NCI-H128 (cell line): ENCODE measurements around the gene AGPAT3.

Experiments used
- DNase-seq: peaks from one replicate; lab custom pipeline; 2025; ENCODE audit not compliant: unreplicated experiment; lab: John Stamatoyannopoulos, UW

The AGPAT3 gene

DNA sequence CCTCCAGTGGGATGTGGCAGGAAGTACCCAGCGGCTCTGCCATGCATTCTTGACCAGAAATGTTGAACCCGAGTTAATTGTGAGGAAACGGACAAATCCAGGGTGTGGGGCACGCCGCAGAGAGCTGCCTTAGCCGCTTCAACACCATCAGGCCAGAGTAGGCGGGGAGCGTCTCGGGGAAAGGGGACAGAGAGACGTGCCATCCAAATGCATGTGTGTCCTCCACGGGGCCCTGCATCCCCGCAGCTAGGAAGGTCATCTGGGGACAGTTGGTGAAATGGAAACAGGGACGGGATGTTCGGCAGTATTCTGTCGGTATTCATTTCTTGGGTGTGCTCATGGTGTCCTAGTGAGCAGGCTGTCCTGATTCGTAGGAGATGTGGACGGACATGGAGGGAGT, 88.0 kb downstream of the AGPAT3 start:
- DNase-seq = no peak

DNA sequence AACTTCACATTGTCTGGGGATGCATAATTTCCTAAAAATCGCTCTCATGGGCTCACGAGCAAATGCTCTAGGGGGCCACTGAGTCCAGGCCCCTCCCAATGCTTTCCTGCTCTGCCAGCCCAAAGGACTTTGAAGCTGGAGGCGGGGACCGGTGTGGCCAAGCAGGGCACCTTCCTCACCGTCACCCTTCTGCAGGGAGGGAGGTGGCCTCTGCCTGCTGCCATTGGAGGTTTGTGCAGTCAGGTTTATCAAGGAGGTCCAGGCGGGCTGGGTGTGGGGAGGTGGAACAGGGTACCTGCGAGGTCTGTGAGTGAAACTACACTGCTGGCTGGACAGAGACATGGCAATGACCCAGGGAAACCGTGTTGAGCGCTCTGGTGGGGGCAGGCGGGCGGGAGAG, 89.0 kb downstream of the AGPAT3 start:
- no peak for DNase-seq

DNA sequence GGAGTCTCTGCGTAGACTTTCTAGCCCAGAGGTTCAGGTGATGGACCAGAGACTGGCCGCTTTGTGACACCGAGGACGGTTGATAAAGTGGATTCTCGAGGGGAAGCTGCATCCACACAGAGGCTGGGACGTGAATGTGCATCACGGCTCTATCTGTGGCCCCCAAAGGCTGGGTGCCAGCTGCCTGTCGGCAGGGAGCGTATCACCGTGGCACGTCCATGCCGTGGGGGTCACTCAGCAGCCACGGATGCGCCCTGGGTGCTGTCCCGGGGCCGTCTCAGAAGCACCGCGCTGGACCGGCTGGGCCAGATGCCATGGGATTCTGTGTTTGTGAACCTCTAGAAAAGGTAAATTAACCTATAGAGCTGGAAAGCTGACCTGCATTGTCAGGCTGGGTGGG, 89.9 kb downstream of the AGPAT3 start:
- DNase-seq = no peak

DNA sequence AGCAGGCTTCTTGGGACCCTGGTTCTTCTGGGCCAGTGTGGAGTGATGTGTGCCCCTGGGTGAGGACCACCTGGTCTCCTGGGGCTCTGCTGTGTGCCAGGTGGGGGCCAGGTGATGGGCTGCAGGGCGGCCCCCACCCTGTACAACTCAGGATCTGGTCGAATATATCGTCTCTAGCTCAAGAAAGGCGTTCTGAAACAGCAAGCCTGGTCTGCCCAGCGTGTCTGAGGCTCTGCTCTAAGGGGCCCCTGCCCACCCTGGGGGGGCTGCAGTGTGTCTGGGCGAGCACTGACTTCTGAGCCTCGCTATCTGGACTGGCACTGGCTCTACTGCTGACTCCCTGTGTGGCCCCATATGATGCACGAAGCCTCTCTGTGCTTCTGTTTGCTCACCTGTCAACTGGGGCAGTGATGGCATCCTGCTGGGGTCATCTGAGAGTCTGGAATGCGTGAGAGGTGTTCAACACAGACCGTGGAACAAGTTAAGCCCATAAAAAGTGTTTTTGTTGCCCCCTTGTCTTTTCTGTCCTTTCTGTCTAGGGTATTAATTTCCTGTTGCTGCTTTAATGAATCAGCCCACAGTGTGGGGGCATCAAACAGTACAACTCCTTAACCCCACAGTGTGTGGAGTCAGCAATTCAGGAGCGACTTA, 91.1 kb downstream of the AGPAT3 start:
- DNase-seq = no peak

DNA sequence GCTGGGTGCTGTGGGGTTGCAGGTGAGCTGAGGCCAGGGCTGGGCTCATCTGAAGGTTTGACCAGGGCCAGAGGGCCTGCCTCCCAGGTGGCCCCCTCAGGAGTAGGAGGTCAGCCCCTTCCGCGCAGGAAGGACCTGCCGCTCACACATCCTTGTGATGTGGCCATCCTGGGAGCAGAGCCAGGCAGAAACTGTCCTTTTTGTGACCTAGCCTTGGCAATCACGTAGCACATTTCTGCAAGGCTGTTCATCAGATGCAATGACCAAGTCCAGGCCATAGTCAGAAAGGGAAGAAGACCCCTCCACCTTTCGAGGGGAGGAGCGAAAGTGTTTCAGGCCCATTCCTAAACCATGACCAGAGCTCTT, 91.6 kb downstream of the AGPAT3 start:
- no peak for DNase-seq

DNA sequence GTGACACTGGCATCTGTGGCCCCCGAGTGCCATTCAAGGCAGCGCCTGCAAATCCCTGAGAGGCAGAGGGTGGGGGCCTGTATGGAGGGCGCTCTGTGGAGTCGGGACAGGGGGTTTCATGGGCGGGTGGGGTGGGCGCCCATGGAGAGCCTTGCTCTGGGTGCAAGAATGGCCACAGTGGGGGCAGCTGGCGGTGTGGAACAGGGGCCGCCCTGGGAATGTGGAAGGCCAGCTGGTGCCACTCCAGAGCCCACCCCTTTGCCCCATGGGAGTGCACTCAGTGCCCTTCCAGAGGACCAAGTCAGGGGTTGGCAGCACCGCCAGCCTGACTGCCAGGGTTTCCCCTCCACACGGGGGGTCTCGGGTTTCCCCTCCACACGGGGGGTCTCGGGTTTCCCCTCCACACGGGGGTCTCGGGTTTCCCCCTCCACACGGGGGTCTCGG, 92.1 kb downstream of the AGPAT3 start:
- DNase-seq = no peak

DNA sequence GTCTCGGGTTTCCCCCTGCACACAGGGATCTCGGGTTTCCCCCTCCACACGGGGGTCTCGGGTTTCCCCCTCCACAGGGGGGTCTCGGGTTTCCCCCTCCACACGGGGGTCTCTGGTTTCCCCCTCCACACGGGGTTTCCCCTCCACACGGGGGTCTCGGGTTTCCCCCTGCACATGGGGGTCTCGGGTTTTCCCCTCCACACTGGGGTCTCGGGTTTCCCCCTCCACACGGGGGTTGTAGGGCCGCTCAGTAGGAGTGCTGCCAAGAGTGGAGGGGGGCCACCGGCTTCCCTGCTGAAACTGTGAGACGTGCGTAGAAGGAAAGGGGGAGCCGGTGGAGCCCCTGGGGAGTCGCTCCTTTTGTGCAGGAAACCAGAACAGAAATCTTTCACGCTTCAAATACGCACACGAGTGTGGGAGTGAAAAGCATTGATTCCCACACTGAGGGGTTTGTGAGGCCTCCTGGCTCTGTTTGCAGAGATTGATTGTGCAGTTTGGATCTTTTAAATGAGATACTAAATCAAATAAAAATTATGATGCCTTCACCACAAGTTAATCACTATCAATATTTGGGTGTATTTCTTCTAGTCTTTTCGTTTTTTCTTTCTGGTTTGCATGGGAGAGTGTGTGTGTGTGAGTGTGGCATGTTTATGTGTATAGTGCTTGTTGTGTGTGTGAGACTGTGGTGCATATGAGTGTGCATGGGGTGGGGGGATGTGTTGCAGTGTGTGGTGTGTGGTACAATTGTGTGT, 92.8 kb downstream of the AGPAT3 start:
- no peak for DNase-seq

DNA sequence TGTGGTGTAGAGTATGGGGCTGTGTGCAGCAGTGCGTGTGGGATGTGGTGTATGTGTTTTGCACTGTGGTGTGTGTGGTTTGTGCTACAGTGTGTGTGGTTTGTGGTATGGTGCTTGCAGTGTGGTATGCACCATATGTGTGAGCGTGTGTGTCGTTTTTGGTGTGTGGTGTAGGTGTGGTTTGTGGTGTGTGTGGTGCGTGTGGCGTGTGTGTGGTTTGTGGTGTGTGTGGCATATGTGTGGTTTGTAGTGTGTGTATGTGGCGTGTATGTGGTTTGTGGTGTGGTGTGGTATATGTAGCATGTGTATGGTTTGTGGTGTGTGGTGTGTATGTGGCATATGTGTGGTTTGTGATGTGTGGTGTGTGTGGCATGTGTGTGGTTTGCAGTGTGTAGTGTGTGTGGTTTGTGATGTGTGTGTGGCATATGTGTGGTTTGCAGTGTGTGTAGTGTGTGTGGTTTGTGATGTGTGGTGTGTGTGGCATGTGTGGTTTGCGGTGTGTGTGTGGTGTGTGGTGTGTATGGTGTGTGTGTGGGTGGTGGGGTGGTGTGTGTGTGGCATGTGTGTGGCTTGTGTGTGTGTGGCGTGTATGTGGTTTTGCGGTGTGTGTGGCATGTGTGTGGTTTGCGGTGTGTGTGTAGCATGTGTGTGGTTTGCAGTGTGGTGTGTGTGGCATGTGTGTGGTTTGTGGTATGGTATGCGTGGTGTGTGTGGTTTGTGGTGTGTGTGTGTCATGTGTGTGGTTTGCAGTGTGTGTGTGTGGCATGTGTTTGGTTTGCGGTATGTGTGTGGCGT, 93.5 kb downstream of the AGPAT3 start:
- no peak for DNase-seq

DNA sequence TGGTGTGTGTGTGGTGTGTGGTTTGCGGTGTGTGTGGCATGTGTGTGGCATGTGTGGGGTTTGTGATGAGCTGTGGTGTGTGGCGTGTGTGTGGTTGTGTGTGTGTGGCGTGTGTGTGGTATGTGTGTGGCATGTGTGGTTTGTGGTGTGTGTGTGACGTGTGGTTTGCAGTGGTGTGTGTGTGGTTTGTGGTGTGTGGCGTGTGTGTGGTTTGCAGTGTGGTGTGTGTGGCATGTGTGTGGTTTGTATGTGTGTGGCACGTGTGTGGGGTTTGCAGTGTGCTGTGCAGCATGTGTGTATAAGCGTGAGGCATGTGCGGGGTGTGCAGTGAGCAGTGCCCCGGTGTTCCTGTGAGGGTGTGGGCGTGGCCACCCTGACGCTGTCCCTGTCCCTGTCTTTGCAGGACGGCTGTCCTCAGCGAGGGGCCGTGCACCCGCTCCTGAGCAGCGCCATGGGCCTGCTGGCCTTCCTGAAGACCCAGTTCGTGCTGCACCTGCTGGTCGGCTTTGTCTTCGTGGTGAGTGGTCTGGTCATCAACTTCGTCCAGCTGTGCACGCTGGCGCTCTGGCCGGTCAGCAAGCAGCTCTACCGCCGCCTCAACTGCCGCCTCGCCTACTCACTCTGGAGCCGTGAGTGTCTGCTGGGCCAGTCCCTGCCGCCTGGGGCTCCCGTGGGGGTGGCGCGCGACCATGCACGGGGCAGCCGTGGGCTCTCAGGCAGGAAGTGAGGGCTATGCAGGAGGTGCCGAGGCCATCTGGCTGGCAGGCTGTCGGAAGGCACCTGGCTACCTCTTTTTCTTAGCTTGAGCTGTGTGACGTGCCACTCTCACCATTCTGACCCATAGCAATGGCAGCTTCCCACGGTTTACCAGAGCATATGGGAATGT, 94.5 kb downstream of the AGPAT3 start:
- no peak for DNase-seq

DNA sequence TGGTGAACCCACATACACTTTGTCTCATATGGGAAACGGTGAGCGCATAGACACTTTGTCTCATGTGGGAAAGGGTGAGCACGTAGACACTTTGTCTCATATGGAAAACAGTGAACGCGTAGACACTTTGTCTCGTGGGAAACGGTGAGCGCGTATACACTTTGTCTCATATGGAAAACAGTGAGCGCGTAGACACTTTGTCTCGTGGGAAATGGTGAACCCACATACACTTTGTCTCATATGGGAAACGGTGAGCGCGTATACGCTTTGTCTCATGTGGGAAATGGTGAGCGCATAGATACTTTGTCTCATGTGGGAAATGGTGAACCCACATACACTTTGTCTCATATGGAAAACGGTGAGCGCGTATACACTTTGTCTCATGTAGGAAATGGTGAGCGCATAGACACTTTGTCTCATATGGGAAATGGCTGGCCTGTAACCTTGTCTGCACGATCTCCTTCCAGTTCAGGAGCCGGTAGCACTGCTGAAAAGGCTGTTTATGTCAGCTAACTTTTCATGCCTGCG, 96.4 kb downstream of the AGPAT3 start:
- no peak for DNase-seq

DNA sequence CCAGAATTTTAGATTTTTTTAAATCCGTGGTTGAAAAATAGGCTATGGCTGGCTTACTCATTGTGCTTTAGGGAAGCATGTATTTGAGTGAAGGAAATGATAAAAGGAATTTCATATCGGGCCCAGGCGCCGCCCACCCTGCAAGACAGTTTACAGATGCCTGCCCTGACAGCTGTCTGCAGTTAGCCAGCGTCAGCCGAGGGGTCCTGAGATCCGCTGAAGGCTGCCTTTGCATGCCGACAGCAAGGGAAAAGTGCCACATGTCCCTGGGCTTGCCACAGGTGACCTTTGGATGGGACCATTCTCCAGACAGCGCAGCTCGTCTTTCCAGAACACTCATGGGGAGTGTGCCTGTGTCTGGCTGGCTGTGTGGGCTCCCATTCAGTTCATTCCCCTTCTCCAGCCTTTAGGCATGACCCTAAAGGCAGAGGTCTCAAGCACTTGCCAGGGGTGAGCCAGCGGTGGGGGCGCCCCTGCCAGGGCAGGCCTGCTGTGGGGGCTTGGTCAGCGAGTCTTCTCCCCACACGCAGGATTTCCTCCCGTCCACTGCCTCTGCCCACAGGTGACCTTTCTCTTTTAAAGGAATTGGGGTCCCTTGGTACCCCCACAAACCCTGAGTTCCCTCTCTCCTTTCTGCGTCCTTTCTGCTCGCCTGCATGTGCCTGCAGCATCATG, 101.0 kb downstream of the AGPAT3 start:
- DNase-seq = no peak

DNA sequence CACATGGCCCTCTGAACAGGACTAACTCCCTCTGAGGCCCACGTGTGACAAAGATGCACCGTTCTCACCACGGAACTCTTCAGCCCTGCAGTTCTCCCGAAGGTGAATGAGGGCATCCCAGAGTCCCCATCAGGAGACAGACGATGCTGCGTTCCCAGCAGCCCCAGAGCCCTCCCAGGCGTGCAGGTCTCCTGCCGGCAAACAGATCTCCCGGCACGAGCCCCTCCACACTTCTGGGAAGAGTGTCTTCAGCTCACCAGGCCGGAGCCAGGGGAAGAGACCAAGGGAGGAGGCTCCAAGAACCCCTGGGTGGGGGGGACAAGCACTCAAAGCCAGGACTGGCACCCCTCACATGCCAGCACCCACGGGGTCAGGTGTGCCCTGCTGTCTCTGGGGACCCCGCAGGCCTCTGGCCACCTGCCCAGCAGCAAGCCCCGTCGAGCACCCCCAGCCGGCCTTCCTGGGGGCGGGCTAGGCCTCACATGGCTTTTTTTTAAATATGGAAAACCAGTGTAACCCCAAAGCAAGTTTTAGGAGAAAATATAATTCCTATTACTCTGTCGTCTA, 102.0 kb downstream of the AGPAT3 start:
- DNase-seq = no peak

DNA sequence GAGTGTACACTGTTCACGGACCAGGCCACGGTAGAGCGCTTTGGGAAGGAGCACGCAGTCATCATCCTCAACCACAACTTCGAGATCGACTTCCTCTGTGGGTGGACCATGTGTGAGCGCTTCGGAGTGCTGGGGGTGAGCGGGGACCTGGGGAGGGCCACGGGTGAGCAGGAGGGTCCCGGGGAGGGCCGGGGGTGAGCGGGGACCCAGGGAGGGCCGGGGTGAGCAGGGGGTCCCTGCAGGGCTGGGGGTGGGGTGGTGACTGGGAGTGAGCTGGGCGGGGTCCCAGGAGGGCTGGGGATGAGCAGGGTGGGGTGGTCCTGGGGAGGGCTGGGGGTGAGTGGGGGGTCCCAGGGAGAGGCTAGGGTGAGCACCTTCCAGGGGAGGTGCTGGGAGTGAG, 103.0 kb downstream of the AGPAT3 start:
- no peak for DNase-seq

DNA sequence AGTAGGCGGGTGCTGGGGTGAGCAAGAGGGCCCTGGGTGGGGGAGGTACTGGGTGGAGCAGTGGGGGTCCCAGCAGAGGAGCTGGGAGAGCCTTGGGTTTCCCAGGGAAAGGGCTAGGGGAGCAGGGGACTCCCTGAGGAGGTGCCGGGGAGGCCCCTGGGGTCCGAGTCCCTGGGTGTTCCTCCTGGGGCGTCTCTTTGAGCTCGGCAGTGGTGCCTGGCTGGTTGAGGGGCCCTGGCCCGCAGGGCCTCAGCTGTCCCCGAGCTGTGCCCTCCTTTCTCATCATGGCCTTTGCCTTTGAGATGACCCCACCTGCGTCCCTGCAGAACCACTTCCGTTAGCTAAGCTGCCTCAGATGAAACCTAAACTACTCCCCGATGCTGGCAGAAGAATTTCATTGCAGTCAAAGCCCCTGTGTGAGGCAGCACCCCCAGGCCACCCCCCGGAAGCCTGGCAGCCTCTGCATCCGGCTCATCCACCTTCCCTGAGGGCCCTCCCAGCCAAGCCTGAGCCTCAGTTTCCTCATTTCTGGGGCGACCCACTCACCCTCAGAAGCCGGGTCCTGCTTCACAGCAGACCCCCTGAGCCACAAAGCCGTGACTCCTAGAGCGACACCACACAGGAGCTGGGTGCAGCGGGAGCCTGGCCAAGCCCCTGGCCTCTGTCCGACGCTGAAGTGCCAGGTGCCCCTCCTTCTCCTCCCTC, 103.5 kb downstream of the AGPAT3 start:
- DNase-seq = no peak

DNA sequence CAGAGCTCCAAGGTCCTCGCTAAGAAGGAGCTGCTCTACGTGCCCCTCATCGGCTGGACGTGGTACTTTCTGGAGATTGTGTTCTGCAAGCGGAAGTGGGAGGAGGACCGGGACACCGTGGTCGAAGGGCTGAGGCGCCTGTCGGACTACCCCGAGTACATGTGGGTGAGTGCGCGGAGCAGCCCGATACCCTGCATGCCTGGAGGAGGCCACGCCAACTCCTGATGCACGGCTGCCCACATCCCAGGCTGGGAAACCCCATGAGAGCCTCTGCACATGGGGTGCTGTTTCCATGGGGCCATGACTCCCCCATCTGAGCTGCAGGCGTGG, 104.1 kb downstream of the AGPAT3 start:
- no peak for DNase-seq

DNA sequence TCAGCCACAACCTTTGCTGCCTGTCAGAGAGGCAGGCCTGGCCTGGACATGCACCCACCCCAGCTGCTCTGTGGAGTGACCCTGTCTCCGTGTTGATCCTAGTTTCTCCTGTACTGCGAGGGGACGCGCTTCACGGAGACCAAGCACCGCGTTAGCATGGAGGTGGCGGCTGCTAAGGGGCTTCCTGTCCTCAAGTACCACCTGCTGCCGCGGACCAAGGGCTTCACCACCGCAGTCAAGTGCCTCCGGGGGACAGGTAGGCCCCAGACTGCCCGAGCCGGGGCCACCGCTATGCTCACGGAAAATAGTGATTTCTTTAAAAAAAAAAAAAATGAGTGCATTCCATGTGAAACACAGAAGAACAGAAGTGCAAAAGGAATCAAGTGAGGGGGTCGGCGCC, 105.5 kb downstream of the AGPAT3 start:
- no peak for DNase-seq

DNA sequence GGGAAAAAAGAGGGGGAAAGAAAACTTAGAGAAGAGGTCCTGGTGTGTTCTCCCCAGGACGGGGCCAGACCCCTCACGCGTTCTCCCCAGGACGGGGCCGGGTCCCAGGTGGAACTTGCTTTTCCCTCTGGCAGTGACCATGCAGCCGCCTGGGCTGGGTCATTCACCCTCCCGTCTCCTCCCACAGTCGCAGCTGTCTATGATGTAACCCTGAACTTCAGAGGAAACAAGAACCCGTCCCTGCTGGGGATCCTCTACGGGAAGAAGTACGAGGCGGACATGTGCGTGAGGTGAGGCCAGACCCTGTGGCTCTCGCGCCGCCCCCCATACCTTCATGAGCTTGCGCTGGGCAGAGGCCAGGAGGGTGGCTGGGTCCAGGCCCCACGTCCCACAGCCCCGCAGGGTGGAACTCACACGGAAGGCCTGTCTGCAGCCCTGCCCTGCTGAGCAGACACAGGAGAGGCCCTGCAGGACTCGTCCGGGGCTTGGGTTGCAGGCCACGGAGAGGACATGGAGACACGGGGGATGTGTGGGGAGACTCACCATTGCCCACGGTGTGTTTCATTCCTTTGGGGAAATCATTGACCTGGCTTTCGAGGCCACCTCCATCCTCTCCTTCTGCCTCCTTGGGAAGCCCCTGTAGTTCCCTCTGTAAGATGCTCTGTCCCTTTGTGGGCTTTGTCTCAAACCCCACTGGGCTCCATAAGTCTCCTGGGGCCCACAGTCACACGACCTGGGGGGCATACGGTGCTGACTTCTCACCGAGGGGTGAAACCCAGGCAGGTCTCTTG, 106.4 kb downstream of the AGPAT3 start:
- no peak for DNase-seq

DNA sequence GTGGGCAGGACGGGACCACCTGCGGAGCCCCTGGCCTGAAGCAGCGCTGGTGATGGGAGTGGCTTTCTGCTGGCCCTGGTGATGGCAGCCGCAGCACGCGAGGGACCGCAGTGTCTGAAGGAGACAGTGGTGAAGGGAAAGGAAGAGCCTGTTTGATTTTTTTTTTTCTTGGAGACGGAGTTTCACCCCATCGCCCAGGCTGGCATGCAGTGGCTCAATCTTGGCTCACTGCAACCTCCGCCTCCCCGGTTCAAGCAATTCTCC, 106.9 kb downstream of the AGPAT3 start:
- no peak for DNase-seq
